RWPE1 (cell line): ENCODE data around the gene FPGS.

Experiments used
- CTCF ChIA-PET: fragments of 350-600 bp; sonication (Branson Sonifier 250); formaldehyde crosslinking; extraction: SDS; loops from one replicate; lab custom pipeline; 2021; lab: Yijun Ruan, JAX
- POLR2A ChIA-PET: fragments of 400-600 bp; formaldehyde crosslinking; extraction: SDS; loops from one replicate; lab custom pipeline; 2020; ENCODE audit warnings: antibody characterized with exemption; ENCODE audit not compliant: low non-redundant PET; lab: Yijun Ruan, JAX
- DNase-seq: peaks from one replicate; pipeline ENCODE4 v3.0.0; 2012; ENCODE audit warnings: low spot score
- H3K27ac ChIP-seq: fragments of 450-650 bp; 2 replicates; pipeline ENCODE4 v1.5.1; 2017
- CTCF ChIP-seq: fragments of 450-650 bp; conservative IDR thresholded peaks from 2 replicates; pipeline ENCODE4 v1.5.1; 2017; ENCODE audit warnings: low read depth, mild to moderate bottlenecking

Gene FPGS

GRCh38 chr9:127802576-127803443 lies at the start of gene FPGS:
TSS of gene FPGS (plus strand) at chr9:127802882. CDS start at chr9:127802925, 43 bp downstream.
- H3K27ac ChIP-seq = peak within 1 kb of the TSS; percentile 98
- peak; percentile 99 for DNase-seq
- CTCF ChIA-PET = interaction anchor here (0.6 to 1.4 kb wide), 9 partner anchors 10 to 899 kb away, joined by 3 to 4 read pairs (median 3); partner anchors contain the start of gene CDK9
- POLR2A ChIA-PET = interaction anchor here (0.6 to 1.0 kb wide), 2 partner anchors 10 to 43 kb away, joined by 3 to 4 read pairs; no protein-coding TSS in a partner anchor
- no peak for TF ChIP-seq CTCF

GRCh38 chr9:127753148-127753547 lies 49.5 kb upstream of the FPGS start:
- TF ChIP-seq CTCF = no peak
- no peak overlapping the region for H3K27ac ChIP-seq
- no peak for DNase-seq
- CTCF ChIA-PET = no interaction called here
- POLR2A ChIA-PET = interaction anchor here (0.7 kb wide), 1 partner anchor 1582 kb away, joined by 6 read pairs; no protein-coding TSS in a partner anchor

GRCh38 chr9:127753622-127754021 lies 49.1 kb upstream of the FPGS start:
- CTCF ChIA-PET = no interaction called here
- H3K27ac ChIP-seq = no peak overlapping the region
- TF ChIP-seq CTCF = no peak
- no peak for DNase-seq
- POLR2A ChIA-PET = no interaction called here

GRCh38 chr9:127754099-127755060 lies 48.3 kb upstream of the FPGS start:
- POLR2A ChIA-PET = no interaction called here
- CTCF ChIA-PET = no interaction called here
- TF ChIP-seq CTCF = no peak
- peak; percentile 78 for DNase-seq
- H3K27ac ChIP-seq = no peak overlapping the region

GRCh38 chr9:127755061-127756060 lies 47.3 kb upstream of the FPGS start:
- no peak for TF ChIP-seq CTCF
- ChIA-PET POLR2A (no interaction called here), CTCF (interaction anchor here (0.5 to 0.6 kb wide), 2 partner anchors 15 to 325 kb away, joined by 3 read pairs; no protein-coding TSS in a partner anchor)
- no peak overlapping the region for H3K27ac ChIP-seq
- DNase-seq = no peak
